K562 (cell line): ENCODE data around the gene TOR1A. TPM values are rescaled to one million over a fixed set of nuclear protein-coding genes. Genes with fewer than 3 reads are reported as not detected.

ENCODE experiments used
- ATAC-seq: fragments of 200-7000 bp; cut with Tn5 transposase; 3 replicates; pipeline ENCODE4 v1.9.1; 2020; ENCODE audit warnings: moderate library complexity
- BruUV-seq: library from RNA; stranded (reverse); fragments of 400-500 nt; replicated peaks from 2 replicates; lab custom pipeline; 2021; lab: Mats Ljungman, UMichigan
- CTCF ChIA-PET: fragments of 300-600 bp; formaldehyde crosslinking; extraction: SDS; loops from one replicate; lab custom pipeline; 2021; ENCODE audit warnings: low intra/inter-chr PET ratio; lab: Yijun Ruan, JAX
- POLR2A ChIA-PET: fragments of 300-600, 350-650 bp; sonication (Branson Sonifier 250); formaldehyde crosslinking; extraction: SDS; loops from one replicate; lab custom pipeline; 2021; ENCODE audit warnings: antibody characterized with exemption, inconsistent platforms; lab: Yijun Ruan, JAX
- DNase-seq, 4 experiments: peaks; one replicate each; pipeline versions ENCODE4 v3.0.0 to v3.0.0-alpha.2; 2011 to 2018; ENCODE audit warnings: low spot score in 3 of 4, mixed read lengths in 3 of 4; ENCODE audit errors: extremely low read depth in 1 of 4
- FAIRE-seq: peaks from 2 replicates; lab custom pipeline; 2011; peaks lifted over from hg19 to GRCh38; lab: Jason Lieb, UNC
- H2AFZ ChIP-seq: 2 replicates; pipeline ENCODE4 v1.6.0; 2011; ENCODE audit warnings: low read depth, low read length, control low read depth, inconsistent platforms
- H3K27ac ChIP-seq: fragments of 200-600 bp; 3 replicates; pipeline ENCODE4 v1.8.0; 2011; ENCODE audit warnings: low read depth, mild to moderate bottlenecking, control low read depth, inconsistent platforms, low read length, moderate library complexity, mixed read lengths; ENCODE audit errors: extremely low read depth
- H3K27me3 ChIP-seq, 2 experiments: fragments of 300-600 bp in 1 of 2; 2 replicates in 1 of 2; 3 replicates in 1 of 2; pipeline versions ENCODE4 v1.6.0 to v1.8.0; 2011; ENCODE audit warnings: inconsistent platforms in 2 of 2, low read length in 2 of 2, mild to moderate bottlenecking in 1 of 2, mixed read lengths in 1 of 2, moderate library complexity in 1 of 2; ENCODE audit not compliant: control insufficient read depth in 2 of 2, insufficient read depth in 2 of 2
- H3K36me3 ChIP-seq: fragments of 300-600 bp; 3 replicates; pipeline ENCODE4 v1.8.0; 2011; ENCODE audit warnings: mild to moderate bottlenecking, low read length, inconsistent platforms; ENCODE audit not compliant: control insufficient read depth, insufficient read depth
- H3K4me1 ChIP-seq, 2 experiments: fragments of 200-600 bp in 1 of 2; replicated peaks in 1 of 2; 2 replicates in 1 of 2; 3 replicates in 1 of 2; pipeline versions ENCODE4 v1.5.1 to v1.8.0; 2011; ENCODE audit warnings: inconsistent platforms in 2 of 2, low read length in 2 of 2, mild to moderate bottlenecking in 1 of 2, mixed read lengths in 1 of 2, moderate library complexity in 1 of 2; ENCODE audit not compliant: control insufficient read depth in 2 of 2, insufficient read depth in 2 of 2
- H3K4me2 ChIP-seq: 2 replicates; pipeline ENCODE4 v1.6.1; 2011; ENCODE audit warnings: low read length, control low read depth, inconsistent platforms, mixed read lengths; ENCODE audit not compliant: insufficient read depth
- H3K4me3 ChIP-seq: fragments of 200-600 bp; sonication (generic), shearing (Covaris generic); 2 replicates; pipeline ENCODE4 v1.5.1; 2016; ENCODE audit warnings: control low read depth, inconsistent platforms
- H3K79me2 ChIP-seq: fragments of 200-600 bp; 3 replicates; pipeline ENCODE4 v1.8.0; 2011; ENCODE audit warnings: low read length, inconsistent platforms; ENCODE audit not compliant: control insufficient read depth, insufficient read depth
- H3K9ac ChIP-seq, 2 experiments: 2 replicates each; pipeline versions ENCODE4 v1.6.0 to v1.6.1; 2011; ENCODE audit warnings: low read depth in 2 of 2, low read length in 2 of 2, control low read depth in 1 of 2, inconsistent platforms in 1 of 2, mild to moderate bottlenecking in 1 of 2, mixed read lengths in 1 of 2; ENCODE audit not compliant: insufficient read depth in 1 of 2
- H3K9me1 ChIP-seq: one replicate; pipeline ENCODE4 v1.6.0; 2011; ENCODE audit warnings: inconsistent platforms, mild to moderate bottlenecking, low read length, moderate library complexity; ENCODE audit not compliant: control insufficient read depth, insufficient read depth
- H3K9me3 ChIP-seq: replicated peaks from 2 replicates; pipeline ENCODE4 v1.5.1; 2011; ENCODE audit warnings: low read depth, low read length, inconsistent platforms; ENCODE audit not compliant: control insufficient read depth, insufficient read depth
- H4K20me1 ChIP-seq: replicated peaks from 2 replicates; pipeline ENCODE4 v1.6.1; 2011; ENCODE audit warnings: low read length, inconsistent platforms, mixed read lengths; ENCODE audit not compliant: control insufficient read depth, insufficient read depth
- ATF6 ChIP-seq: sonication (generic); formaldehyde crosslinking; IDR thresholded peaks from 2 replicates; pipeline ENCODE4 v1.4.0; 2020; ENCODE audit warnings: mild to moderate bottlenecking, missing genetic modification reagents
- CBFA2T3 ChIP-seq: fragments of 450-650 bp; IDR thresholded peaks from 2 replicates; pipeline ENCODE4 v1.6.1; 2017
- CCAR2 ChIP-seq: fragments of 200-400 bp; formaldehyde crosslinking; IDR thresholded peaks from 2 replicates; pipeline ENCODE4 v1.6.1; 2017; ENCODE audit warnings: mild to moderate bottlenecking, low read depth, low read length
- FOSL1 ChIP-seq: fragments of 200-800 bp; sonication (Bioruptor generic); conservative IDR thresholded peaks from 2 replicates; pipeline ENCODE4 v1.6.1; 2016; ENCODE audit warnings: missing genetic modification characterization, missing compliant biosample characterization
- FOXK1 ChIP-seq: sonication (generic); formaldehyde crosslinking; IDR thresholded peaks from 2 replicates; pipeline ENCODE4 v1.8.0; 2022; ENCODE audit warnings: missing genetic modification reagents, mild to moderate bottlenecking, borderline replicate concordance
- FOXK2 ChIP-seq, 2 experiments: fragments of 450-650 bp; IDR thresholded peaks in 1 of 2; conservative IDR thresholded peaks in 1 of 2; 2 replicates each; pipeline ENCODE4 v1.6.1; 2016; ENCODE audit warnings: low read depth in 2 of 2, mild to moderate bottlenecking in 1 of 2
- HMG20A ChIP-seq: fragments of 450-650 bp; formaldehyde crosslinking; conservative IDR thresholded peaks from 2 replicates; pipeline ENCODE4 v1.4.0; 2020; ENCODE audit warnings: mild to moderate bottlenecking, mixed read lengths
- MAFF ChIP-seq: IDR thresholded peaks from 2 replicates; pipeline ENCODE4 v1.6.1; 2012; ENCODE audit warnings: low read length, improper control_type of control experiment
- MAZ ChIP-seq, 2 experiments: fragments of 450-650 bp in 1 of 2; sonication (generic) in 1 of 2; formaldehyde crosslinking; IDR thresholded peaks in 1 of 2; conservative IDR thresholded peaks in 1 of 2; 2 replicates each; pipeline versions ENCODE4 v1.4.0 to v1.5.0; 2020; ENCODE audit warnings: mild to moderate bottlenecking in 1 of 2, missing genetic modification reagents in 1 of 2
- MNT ChIP-seq, 2 experiments: fragments of 450-650 bp; conservative IDR thresholded peaks; 2 replicates each; pipeline ENCODE4 v1.6.1; 2017; ENCODE audit warnings: mild to moderate bottlenecking in 2 of 2, moderate library complexity in 2 of 2
- MYC ChIP-seq, 2 experiments: fragments of 250-450 bp in 1 of 2; sonication (Bioruptor Pico) in 1 of 2; IDR thresholded peaks; 2 replicates each; pipeline versions ENCODE4 v1.5.1 to v1.6.1; 2012 to 2021; ENCODE audit warnings: low read depth in 2 of 2, borderline replicate concordance in 1 of 2, improper control_type of control experiment in 1 of 2, low read length in 1 of 2, mild to moderate bottlenecking in 1 of 2, moderate library complexity in 1 of 2
- MYNN ChIP-seq, 2 experiments: sonication (generic); formaldehyde crosslinking in 1 of 2; IDR thresholded peaks; 2 replicates each; pipeline versions ENCODE4 v1.5.0 to v1.6.1; 2016 to 2020; ENCODE audit warnings: antibody characterized with exemption in 1 of 2, missing genetic modification reagents in 1 of 2
- NFE2 ChIP-seq: IDR thresholded peaks from 2 replicates; pipeline ENCODE4 v1.6.1; 2014; ENCODE audit warnings: antibody characterized with exemption, low read depth
- PML ChIP-seq: IDR thresholded peaks from 2 replicates; pipeline ENCODE4 v1.6.1; 2012; ENCODE audit warnings: low read length, inconsistent platforms
- POLR2A ChIP-seq: fragments of 450-650 bp; conservative IDR thresholded peaks from 2 replicates; pipeline ENCODE4 v1.6.1; 2016
- POLR2AphosphoS2 ChIP-seq: IDR thresholded peaks from 2 replicates; pipeline ENCODE4 v1.6.1; 2012; ENCODE audit warnings: low read length, improper control_type of control experiment
- SMAD3 ChIP-seq: fragments of 450-650 bp; formaldehyde crosslinking; conservative IDR thresholded peaks from 2 replicates; pipeline ENCODE4 v1.4.0; 2020; ENCODE audit warnings: mild to moderate bottlenecking
- SP1 ChIP-seq: sonication (generic); formaldehyde crosslinking; IDR thresholded peaks from 2 replicates; pipeline ENCODE4 v1.8.1; 2022; ENCODE audit warnings: mild to moderate bottlenecking, missing genetic modification reagents
- TAL1 ChIP-seq: fragments of 450-650 bp; IDR thresholded peaks from 2 replicates; pipeline ENCODE4 v1.6.1; 2016; ENCODE audit warnings: mild to moderate bottlenecking
- ZNF253 ChIP-seq: fragments of 250-450 bp; sonication (Bioruptor Pico); conservative IDR thresholded peaks from 2 replicates; pipeline ENCODE4 v1.6.1; 2021; ENCODE audit warnings: mild to moderate bottlenecking
- ZNF354B ChIP-seq: fragments of 250-450 bp; sonication (Bioruptor Pico); IDR thresholded peaks from 2 replicates; pipeline ENCODE4 v1.4.0; 2020
- WGBS: fragments of 100-300 bp; shearing (Covaris generic); methylation state at CpG from one replicate; pipeline ENCODE4 v1.1.6; 2016; ENCODE audit warnings: low coverage, mixed read lengths; ENCODE audit not compliant: insufficient coverage; ENCODE audit errors: missing lambda C conversion rate; 5-methylcytosine and 5-hydroxymethylcytosine counted together
- in situ Hi-C: fragments of 300-500 bp; cut with MboI; formaldehyde crosslinking; loops from 4 replicates; pipeline ENCODE4 v1.15.0; 2018; ENCODE audit warnings: inconsistent platforms, mixed read lengths
- intact Hi-C: fragments of 100-400 bp; cut with micrococcal nuclease; formaldehyde crosslinking; loops from 2 replicates; pipeline ENCODE4 v1.14.2; 2022
- polyA plus RNA-seq, 8 experiments: library from polyadenylated mRNA; depleted of rRNA in 4 of 8; stranded (reverse) in 5 of 8; unstranded in 3 of 8; fragments of >200 nt; fragmentation: Nextera tagmentation in 2 of 8; fragmentation: Illumina TruSeq in 1 of 8; extraction: Ambion mirVana in 2 of 8; extraction: Trizol in 1 of 8; gene quantifications; 2 replicates each; pipeline versions ENCODE4 v1.2.1 to v1.2.3, GENCODE V29; 2011 to 2014; ENCODE audit warnings: inconsistent platforms in 1 of 8, missing spikeins in 1 of 8
- total RNA-seq, 7 experiments: library from RNA; depleted of rRNA in 6 of 7; stranded (reverse); fragments of >200 nt in 6 of 7; fragmentation: Illumina TruSeq in 2 of 7; extraction: Trizol in 2 of 7; gene quantifications; 2 replicates each; pipeline versions ENCODE4 v1.2.1 to v1.2.3, GENCODE V29; 2011 to 2021; ENCODE audit warnings: low replicate concordance in 1 of 7

TOR1A gene
- total and polyA plus RNA-seq, 9 of the 15 experiments (the other 6 are each of a cell fraction or from before 2014, with no cell fraction given), result 4.5 to 85.8 (median 51.3) TPM

- Histone ChIP-seq H2AFZ (no peak overlapping the region), H3K27ac (peak overlapping the region; percentile 29; the same call in 1 of the 3 replicates), H3K79me2 (peaks cover 22% of the 10 kb centered on the region), H3K9me3 (no peaks in the 10 kb centered on the region), H3K27me3 (no peaks in the 10 kb centered on the region), H3K9ac (no peak overlapping the region), H3K36me3 (peaks cover 64% of the 10 kb centered on the region), H3K4me3 (no peak overlapping the region), H3K4me2 (peak overlapping the region; percentile 2; the same call in 1 of the 2 replicates), H4K20me1 (no peaks in the 10 kb centered on the region), H3K4me1 (peaks cover 12 to 13% of the 10 kb centered on the region in 2 experiments; a peak in 4 of 5 replicates), H3K9me1 (no peaks in the 10 kb centered on the region)
- DNase-seq (peak in 2 of 4 experiments; percentile 55 to 58), ATAC-seq (no peak), FAIRE-seq (peak; percentile 26)
- WGBS, result 57% methylated on average over 6 of the region's 6 CpGs
- intact Hi-C loops (no loop called here), in situ Hi-C loops (no loop called here)
- CTCF ChIA-PET, result no interaction called here
- no TSS peak for BruUV-seq
- POLR2A ChIA-PET, result interaction anchor here (0.7 to 1.4 kb wide), 6 partner anchors 9 to 55 kb away, joined by 3 to 7 read pairs (median 4); partner anchors contain the start of genes C9orf78 and USP20
- TF ChIP-seq TAL1, result peak; percentile 38; the same call in 1 of the 2 replicates
- TF ChIP-seq FOXK2 (conservative IDR thresholded peaks at IDR 0.05 in 1 of 2, IDR thresholded peaks at IDR 0.05 in 1 of 2; ENCODE audit: low read depth in 2 of 2), result peak; percentile 47 to 60; a peak in 1 of 4 replicates
- TF ChIP-seq NFE2, result peak; percentile 40; the same call in 1 of the 2 replicates
- TF ChIP-seq ATF6 (CRISPR knock-in tag), result no peak
- peak; percentile 62 for TF ChIP-seq CBFA2T3
- peak; percentile 8; the same call in 1 of the 2 replicates for TF ChIP-seq MAFF
- peak; percentile 41; the same call in 1 of the 2 replicates for TF ChIP-seq SP1 (CRISPR knock-in tag)
- TF ChIP-seq POLR2A, result peak; percentile 63; the same call in 1 of the 2 replicates
- no peak for TF ChIP-seq HMG20A (CRISPR knock-in tag)
- TF ChIP-seq ZNF354B (CRISPR knock-in tag), result no peak
- TF ChIP-seq CCAR2, result no peak
- peak; percentile 83; the same call in 1 of the 2 replicates for TF ChIP-seq POLR2AphosphoS2
- peak; percentile 48 for TF ChIP-seq FOSL1 (tag)
- TF ChIP-seq MYC (IDR thresholded peaks at IDR 0.05; ENCODE audit: low read depth, low read length), result peak; percentile 43; the same call in 1 of the 2 replicates
- no peak for TF ChIP-seq MYC (CRISPR knock-in tag; IDR thresholded peaks at IDR 0.05; ENCODE audit: borderline replicate concordance, low read depth)
- TF ChIP-seq MNT (conservative IDR thresholded peaks at IDR 0.05), result peak; percentile 40 to 70; a peak in 2 of 4 replicates
- no peak for TF ChIP-seq MAZ (CRISPR knock-in tag; conservative IDR thresholded peaks at IDR 0.05 in 1 of 2, IDR thresholded peaks at IDR 0.05 in 1 of 2)
- TF ChIP-seq SMAD3 (CRISPR knock-in tag), result no peak
- TF ChIP-seq PML, result 0 out of 2 replicates have a peak, but pooled peaks have one; percentile 19
- peak; percentile 19; the same call in 1 of the 2 replicates for TF ChIP-seq MYNN (IDR thresholded peaks at IDR 0.05)
- TF ChIP-seq MYNN (CRISPR knock-in tag; IDR thresholded peaks at IDR 0.05), result no peak
- 0 out of 2 replicates have a peak, but pooled peaks have one; percentile 55 for TF ChIP-seq ZNF253
- 0 out of 2 replicates have a peak, but pooled peaks have one; percentile 20 for TF ChIP-seq FOXK1 (CRISPR knock-in tag)
Measured at GRCh38 chr9:129826344-129826743, 2.4 kb upstream of the TOR1A start.
